GM12864 (cell line): ENCODE measurements around the gene ZNF100.
"Not testable (repeated sequence)": the region's sequence is repeated elsewhere in the genome, so short reads cannot be mapped to it uniquely, and the experiment has no call there.

Experiments
- DNase-seq: peaks from one replicate; pipeline ENCODE4 v3.0.0-alpha.2; 2011; ENCODE audit warnings: low read depth
- H3K4me3 ChIP-seq: 2 replicates; pipeline ENCODE4 v1.5.1; 2011; ENCODE audit warnings: mild to moderate bottlenecking, low read depth, low read length, control low read depth
- CTCF ChIP-seq: IDR thresholded peaks from 2 replicates; pipeline ENCODE4 v1.5.1; 2011; ENCODE audit warnings: low read depth, mild to moderate bottlenecking, moderate library complexity, low read length, control low read depth, inconsistent platforms; ENCODE audit errors: missing control alignments

Gene ZNF100

GRCh38 chr19:21758296-21758695, 9.1 kb downstream of the ZNF100 start:
- TF ChIP-seq CTCF = no peak
- no peak for DNase-seq
- H3K4me3 ChIP-seq = no peak overlapping the region

GRCh38 chr19:21755555-21755954, 11.8 kb downstream of the ZNF100 start:
- not testable (repeated sequence) for DNase-seq, H3K4me3 ChIP-seq

- TF ChIP-seq CTCF = no peak
- no peak overlapping the region for H3K4me3 ChIP-seq
- no peak for DNase-seq
These were observed 16.0 kb downstream of the ZNF100 start for GRCh38 chr19:21751384-21751783.

GRCh38 chr19:21750586-21751128, 16.7 kb downstream of the ZNF100 start:
- DNase-seq = no peak
- H3K4me3 ChIP-seq = no peak overlapping the region
- TF ChIP-seq CTCF = no peak

- no peak for DNase-seq
- TF ChIP-seq CTCF = no peak
- no peak overlapping the region for H3K4me3 ChIP-seq
These were observed 18.3 kb downstream of the ZNF100 start for GRCh38 chr19:21749090-21749489.

GRCh38 chr19:21748088-21748487, 19.3 kb downstream of the ZNF100 start:
- TF ChIP-seq CTCF = no peak
- DNase-seq = no peak
- no peak overlapping the region for H3K4me3 ChIP-seq

- TF ChIP-seq CTCF = no peak
- DNase-seq = no peak
- no peak overlapping the region for H3K4me3 ChIP-seq
These were observed 26.8 kb downstream of the ZNF100 start for GRCh38 chr19:21740559-21740958.

GRCh38 chr19:21726942-21727747, 40.2 kb downstream of the ZNF100 start:
- not testable (repeated sequence) for H3K4me3 ChIP-seq, DNase-seq
